NCI-H1694 (cell line): ENCODE data around the gene UFSP1.

ENCODE experiments used
- DNase-seq: peaks from one replicate; lab custom pipeline; 2025; lab: John Stamatoyannopoulos, UW

Gene UFSP1

GRCh38 chr7:100895956-100896731, 6.6 kb upstream of the UFSP1 start:
- no peak for DNase-seq

- DNase-seq = no peak
These were observed 6.1 kb upstream of the UFSP1 start, which contains the start of gene ACHE for GRCh38 chr7:100895701-100895955. Gene ACHE (minus strand): TSS chr7:100895888. CDS start chr7:100894232, 1,656 bp downstream.

GRCh38 chr7:100894860-100895700, 5.6 kb upstream of the UFSP1 start:
- DNase-seq = peak; percentile 22

GRCh38 chr7:100893910-100894721, 4.6 kb upstream of the UFSP1 start:
- DNase-seq = no peak

- no peak for DNase-seq
These were observed 3.9 kb upstream of the UFSP1 start for GRCh38 chr7:100893318-100893895.

GRCh38 chr7:100892364-100893317, 3.1 kb upstream of the UFSP1 start:
- DNase-seq = no peak

- no peak for DNase-seq
These were observed 2.2 kb upstream of the UFSP1 start for GRCh38 chr7:100891568-100892247.

- no peak for DNase-seq
These were observed 1.4 kb upstream of the UFSP1 start for GRCh38 chr7:100890653-100891567.

GRCh38 chr7:100888291-100888987, 1.1 kb downstream of the UFSP1 start:
- no peak for DNase-seq

- no peak for DNase-seq
These were observed 1.8 kb downstream of the UFSP1 start for GRCh38 chr7:100887516-100888290.

- DNase-seq = no peak
These were observed 2.5 kb downstream of the UFSP1 start for GRCh38 chr7:100886936-100887515.

GRCh38 chr7:100886142-100886935, 3.2 kb downstream of the UFSP1 start:
- DNase-seq = no peak

GRCh38 chr7:100885440-100886141, 3.9 kb downstream of the UFSP1 start:
- no peak for DNase-seq

GRCh38 chr7:100884736-100885439, 4.6 kb downstream of the UFSP1 start:
- DNase-seq = no peak

- no peak for DNase-seq
These were observed 6.6 kb downstream of the UFSP1 start for GRCh38 chr7:100882785-100883526.
